Measurements from ENCODE around the gene COL5A1.
A peak's percentile ranks its signal among the peaks of the same experiment; 100 is the strongest.

Gene COL5A1

DNA sequence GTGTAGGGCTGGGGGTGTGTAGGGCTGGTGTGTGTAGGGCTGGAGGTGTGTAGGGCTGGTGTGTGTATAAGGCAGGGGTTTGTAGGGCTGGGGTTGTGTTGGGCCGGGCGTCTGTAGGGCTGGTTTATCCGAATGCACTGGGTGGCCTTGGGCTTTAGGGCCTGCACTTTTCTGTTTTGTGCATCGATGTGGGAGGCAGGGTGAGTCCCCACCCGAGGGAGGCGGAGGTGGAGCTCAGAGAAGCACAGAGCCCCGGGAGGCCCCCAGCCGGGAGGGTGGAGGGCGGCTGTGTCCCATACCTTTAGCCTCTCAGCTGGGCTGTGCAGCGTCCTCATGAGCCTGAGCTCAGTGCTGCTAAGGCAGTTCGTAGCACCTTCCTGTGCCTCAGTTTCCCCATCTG, 13.5 kb downstream of the COL5A1 start:
- no CpG with 5 or more reads among the region's 11 CpGs for WGBS (ENCODE audit: extremely low coverage, insufficient coverage, low lambda C conversion rate)
- H4K8ac ChIP-seq (ENCODE audit: low read depth, low read length) = no peak overlapping the region
- DNase-seq = no peak
- no peak overlapping the region for H4K5ac ChIP-seq (ENCODE audit: low read length)
- H2BK5ac ChIP-seq (ENCODE audit: low read length) = no peak overlapping the region
- no peak overlapping the region for H2BK120ac ChIP-seq (ENCODE audit: low read depth, low read length)
- no peak overlapping the region for H3K9ac ChIP-seq (ENCODE audit: low read length)
- H3K4me1 ChIP-seq (ENCODE audit: control insufficient read depth, low read depth, low read length) = no peaks in the 10 kb centered on the region
- peaks cover 52% of the 10 kb centered on the region for H3K79me2 ChIP-seq (ENCODE audit: control insufficient read depth, insufficient read depth, low read length)
- no peak overlapping the region for H3K18ac ChIP-seq (ENCODE audit: low read length)
- no peaks in the 10 kb centered on the region for H3K36me3 ChIP-seq (ENCODE audit: control insufficient read depth, insufficient read depth, low read length)
- H3K27me3 ChIP-seq (ENCODE audit: insufficient read depth, low read length, poor library complexity) = no peaks in the 10 kb centered on the region
- H2BK15ac ChIP-seq (replicated peaks; ENCODE audit: low read depth) = no peak overlapping the region
- H3K4me3 ChIP-seq (ENCODE audit: low read length) = no peak overlapping the region
- H3K23ac ChIP-seq (ENCODE audit: low read length) = no peak overlapping the region
- no peak overlapping the region for H3K4me2 ChIP-seq (ENCODE audit: low read length)
- no peak overlapping the region for H3K27ac ChIP-seq (ENCODE audit: low read depth, low read length)
- no peak overlapping the region for H2AK5ac ChIP-seq (ENCODE audit: low read length)
- no peak overlapping the region for H3K56ac ChIP-seq (ENCODE audit: low read length)
- peaks cover 37% of the 10 kb centered on the region for H3K79me1 ChIP-seq (ENCODE audit: low read length)
- H3K4ac ChIP-seq (ENCODE audit: low read depth, low read length) = no peak overlapping the region

DNA sequence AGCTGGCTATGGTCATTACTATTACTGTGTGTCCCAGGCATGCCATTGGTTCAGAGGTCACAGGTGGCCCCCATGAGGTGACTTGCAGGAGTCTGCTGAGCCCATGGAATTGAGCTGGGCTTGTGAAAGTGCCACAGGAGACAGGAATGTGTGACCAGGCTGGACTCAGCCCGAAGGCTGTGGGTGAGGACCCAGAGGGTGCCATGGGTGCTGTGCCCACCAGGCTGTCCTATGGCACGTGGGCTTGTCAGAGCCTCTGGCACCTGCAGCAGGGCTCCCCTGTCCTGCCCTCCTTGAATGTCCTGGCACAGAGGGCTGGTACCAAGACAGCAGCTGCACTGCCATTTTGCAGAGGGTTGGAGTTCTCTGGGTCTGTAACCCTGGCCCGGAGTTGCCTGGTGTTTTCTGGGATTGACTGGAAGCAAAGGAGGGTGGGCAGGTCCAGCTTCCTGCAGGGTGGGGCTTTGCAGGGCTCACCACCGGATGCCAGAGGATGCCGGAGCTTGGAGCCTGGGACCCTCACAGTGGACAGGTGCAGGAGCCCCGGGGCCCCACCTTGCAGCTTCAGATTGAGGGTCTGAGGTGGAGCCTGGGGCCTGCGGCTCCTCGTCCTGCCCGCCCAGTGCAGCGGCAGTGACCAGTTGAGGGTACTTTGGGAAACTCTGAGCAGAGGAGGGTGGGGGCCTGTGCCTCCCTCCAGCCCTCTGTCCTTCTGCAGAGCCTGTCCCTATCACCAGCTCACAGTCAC, 14.2 kb downstream of the COL5A1 start:
- Histone ChIP-seq H3K27me3 (ENCODE audit: insufficient read depth, low read length, poor library complexity) (no peaks in the 10 kb centered on the region), H3K4me2 (ENCODE audit: low read length) (no peak overlapping the region), H3K79me2 (ENCODE audit: control insufficient read depth, insufficient read depth, low read length) (peaks cover 50% of the 10 kb centered on the region), H3K27ac (ENCODE audit: low read depth, low read length) (no peak overlapping the region), H3K4me3 (ENCODE audit: low read length) (no peak overlapping the region), H3K56ac (ENCODE audit: low read length) (no peak overlapping the region), H2BK15ac (replicated peaks; ENCODE audit: low read depth) (no peak overlapping the region), H3K36me3 (ENCODE audit: control insufficient read depth, insufficient read depth, low read length) (no peaks in the 10 kb centered on the region), H4K8ac (ENCODE audit: low read depth, low read length) (no peak overlapping the region), H2BK120ac (ENCODE audit: low read depth, low read length) (no peak overlapping the region), H2AK5ac (ENCODE audit: low read length) (no peak overlapping the region), H3K18ac (ENCODE audit: low read length) (no peak overlapping the region), H3K9ac (ENCODE audit: low read length) (no peak overlapping the region), H3K4me1 (ENCODE audit: control insufficient read depth, low read depth, low read length) (no peaks in the 10 kb centered on the region), H3K79me1 (ENCODE audit: low read length) (peaks cover 38% of the 10 kb centered on the region), H2BK5ac (ENCODE audit: low read length) (no peak overlapping the region), H3K4ac (ENCODE audit: low read depth, low read length) (no peak overlapping the region), H3K23ac (ENCODE audit: low read length) (no peak overlapping the region), H4K5ac (ENCODE audit: low read length) (no peak overlapping the region)
- no CpG with 5 or more reads among the region's 10 CpGs for WGBS (ENCODE audit: extremely low coverage, insufficient coverage, low lambda C conversion rate)
- peak; percentile 46 for DNase-seq

DNA sequence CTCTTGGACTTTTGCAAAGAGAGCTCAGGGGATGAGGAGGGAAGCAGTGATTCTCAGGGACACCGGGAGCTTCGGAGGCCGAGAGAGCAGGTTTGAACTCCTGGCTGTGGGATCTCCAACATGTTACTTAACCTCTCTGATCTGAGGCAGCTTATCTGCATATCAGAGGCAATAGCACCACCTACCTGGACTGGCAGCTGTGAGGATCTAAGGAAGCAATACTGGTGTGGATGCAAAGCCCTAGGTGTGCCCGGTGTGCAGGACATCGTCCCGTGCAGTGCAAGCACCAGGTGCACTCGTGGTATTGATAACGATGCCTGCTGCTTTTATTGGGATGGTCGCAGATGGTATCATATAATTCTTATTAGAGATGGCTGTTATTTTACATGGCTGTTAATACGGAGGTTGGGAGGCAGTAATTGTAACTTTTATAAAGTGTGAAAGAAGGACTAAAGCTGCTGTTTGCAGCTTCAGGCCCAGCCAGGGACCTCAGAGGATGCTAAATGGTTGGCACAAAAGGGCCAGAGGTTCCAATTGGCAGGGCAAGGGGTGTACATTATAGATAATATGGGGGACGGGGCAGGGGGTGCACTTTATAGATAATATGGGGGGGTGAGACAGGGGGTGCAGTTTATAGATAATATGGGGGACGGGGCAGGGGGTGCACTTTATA, 14.9 kb downstream of the COL5A1 start:
- Histone ChIP-seq H3K9ac (ENCODE audit: low read length) (no peak overlapping the region), H3K4me1 (ENCODE audit: control insufficient read depth, low read depth, low read length) (no peaks in the 10 kb centered on the region), H3K79me1 (ENCODE audit: low read length) (peaks cover 39% of the 10 kb centered on the region), H2BK5ac (ENCODE audit: low read length) (no peak overlapping the region), H2AK5ac (ENCODE audit: low read length) (no peak overlapping the region), H3K56ac (ENCODE audit: low read length) (no peak overlapping the region), H3K4me3 (ENCODE audit: low read length) (no peak overlapping the region), H3K27ac (ENCODE audit: low read depth, low read length) (no peak overlapping the region), H2BK15ac (replicated peaks; ENCODE audit: low read depth) (no peak overlapping the region), H3K79me2 (ENCODE audit: control insufficient read depth, insufficient read depth, low read length) (peaks cover 48% of the 10 kb centered on the region), H3K36me3 (ENCODE audit: control insufficient read depth, insufficient read depth, low read length) (no peaks in the 10 kb centered on the region), H4K5ac (ENCODE audit: low read length) (no peak overlapping the region), H4K8ac (ENCODE audit: low read depth, low read length) (no peak overlapping the region), H3K27me3 (ENCODE audit: insufficient read depth, low read length, poor library complexity) (no peaks in the 10 kb centered on the region), H3K4me2 (ENCODE audit: low read length) (no peak overlapping the region), H3K18ac (ENCODE audit: low read length) (no peak overlapping the region), H3K23ac (ENCODE audit: low read length) (no peak overlapping the region), H3K4ac (ENCODE audit: low read depth, low read length) (no peak overlapping the region), H2BK120ac (ENCODE audit: low read depth, low read length) (no peak overlapping the region)
- peak; percentile 84 for DNase-seq
- no CpG with 5 or more reads among the region's 12 CpGs for WGBS (ENCODE audit: extremely low coverage, insufficient coverage, low lambda C conversion rate)

DNA sequence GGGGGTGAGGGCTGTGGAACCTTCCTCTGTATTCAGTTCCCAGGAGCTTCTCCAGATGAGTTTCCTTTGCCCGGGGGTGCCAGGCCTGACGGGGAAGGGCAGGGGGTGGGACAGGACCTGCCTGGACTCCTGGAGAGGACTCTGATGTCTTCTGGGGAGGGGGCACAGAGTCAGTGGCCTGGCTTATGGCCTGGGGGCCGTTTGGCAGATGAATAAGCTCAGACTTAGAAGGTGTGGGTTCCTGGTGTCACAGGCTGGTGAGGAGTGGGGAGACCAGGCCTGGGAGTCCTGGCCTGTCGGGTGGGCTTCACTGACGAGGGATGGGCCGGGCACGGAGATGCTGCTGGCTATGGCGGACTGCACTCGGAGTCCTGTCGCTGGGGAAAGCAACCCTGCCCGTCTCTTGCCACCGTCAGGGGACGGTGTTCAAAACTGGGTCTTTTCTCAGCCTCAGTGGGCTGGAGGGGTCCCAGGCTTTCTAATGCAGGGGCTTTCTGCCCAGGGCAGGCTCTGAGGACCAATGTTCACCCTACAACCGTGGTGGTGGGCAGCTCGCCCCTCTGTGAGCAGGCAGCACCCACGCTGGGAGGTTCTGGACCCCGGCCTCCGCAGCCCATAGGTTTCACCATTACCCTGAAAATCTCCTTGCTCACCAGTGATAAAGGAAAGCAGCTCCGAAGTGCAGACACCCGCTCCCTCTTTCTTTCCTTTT, 16.2 kb downstream of the COL5A1 start:
- no peak overlapping the region for H2BK15ac ChIP-seq (replicated peaks; ENCODE audit: low read depth)
- WGBS (ENCODE audit: extremely low coverage, insufficient coverage, low lambda C conversion rate) = no CpG with 5 or more reads among the region's 20 CpGs

DNA sequence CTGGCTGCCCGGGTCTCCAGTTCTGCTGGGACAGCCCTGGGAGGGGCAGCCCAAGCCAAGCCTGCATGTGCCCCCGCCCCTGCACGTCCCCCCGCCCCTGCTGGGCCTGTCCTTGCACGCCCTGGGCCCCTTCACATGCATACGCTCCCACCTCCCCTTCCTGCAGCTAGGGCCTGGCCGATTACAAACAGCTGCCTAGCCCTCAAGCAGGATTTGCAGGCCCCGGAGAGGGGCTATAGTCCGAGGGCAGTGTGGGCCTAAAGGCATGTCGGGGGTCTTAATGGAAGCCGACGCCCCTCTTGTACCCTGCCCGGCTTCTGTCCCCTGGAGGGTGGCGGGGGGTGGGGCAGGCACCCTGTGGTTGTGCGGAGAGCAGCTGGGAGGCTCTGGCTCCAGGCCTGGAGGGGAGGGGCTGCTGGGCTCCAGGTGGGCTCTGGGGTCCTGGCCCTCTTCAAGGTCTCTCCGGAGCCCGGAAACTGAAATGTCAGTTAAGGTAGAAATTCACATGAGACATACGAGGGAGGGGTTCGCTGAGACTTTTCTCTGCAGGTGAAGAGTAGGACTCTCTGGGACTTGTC, 16.9 kb downstream of the COL5A1 start:
- Histone ChIP-seq H3K9ac (ENCODE audit: low read length) (no peak overlapping the region), H2BK5ac (ENCODE audit: low read length) (no peak overlapping the region), H3K4me2 (ENCODE audit: low read length) (no peak overlapping the region), H3K4me3 (ENCODE audit: low read length) (no peak overlapping the region), H2AK5ac (ENCODE audit: low read length) (no peak overlapping the region), H3K18ac (ENCODE audit: low read length) (peak overlapping the region; percentile 14), H3K4me1 (ENCODE audit: control insufficient read depth, low read depth, low read length) (no peaks in the 10 kb centered on the region), H3K56ac (ENCODE audit: low read length) (no peak overlapping the region), H3K36me3 (ENCODE audit: control insufficient read depth, insufficient read depth, low read length) (no peaks in the 10 kb centered on the region), H3K79me1 (ENCODE audit: low read length) (peaks cover 44% of the 10 kb centered on the region), H4K8ac (ENCODE audit: low read depth, low read length) (no peak overlapping the region), H4K5ac (ENCODE audit: low read length) (no peak overlapping the region), H3K4ac (ENCODE audit: low read depth, low read length) (no peak overlapping the region), H3K27ac (ENCODE audit: low read depth, low read length) (no peak overlapping the region), H2BK15ac (replicated peaks; ENCODE audit: low read depth) (no peak overlapping the region), H3K23ac (ENCODE audit: low read length) (no peak overlapping the region), H3K27me3 (ENCODE audit: insufficient read depth, low read length, poor library complexity) (no peaks in the 10 kb centered on the region), H2BK120ac (ENCODE audit: low read depth, low read length) (no peak overlapping the region), H3K79me2 (ENCODE audit: control insufficient read depth, insufficient read depth, low read length) (peaks cover 40% of the 10 kb centered on the region)
- no CpG with 5 or more reads among the region's 19 CpGs for WGBS (ENCODE audit: extremely low coverage, insufficient coverage, low lambda C conversion rate)
- DNase-seq = no peak

More for the DNA sequence above, 16.2 kb downstream of the COL5A1 start:
- Histone ChIP-seq H4K5ac (ENCODE audit: low read length) (no peak overlapping the region), H3K27ac (ENCODE audit: low read depth, low read length) (peak overlapping the region; percentile 22), H3K23ac (ENCODE audit: low read length) (no peak overlapping the region), H3K56ac (ENCODE audit: low read length) (peak overlapping the region; percentile 17), H3K79me2 (ENCODE audit: control insufficient read depth, insufficient read depth, low read length) (peaks cover 45% of the 10 kb centered on the region), H3K9ac (ENCODE audit: low read length) (peak overlapping the region; percentile 6), H3K4me3 (ENCODE audit: low read length) (no peak overlapping the region), H3K27me3 (ENCODE audit: insufficient read depth, low read length, poor library complexity) (no peaks in the 10 kb centered on the region), H3K4ac (ENCODE audit: low read depth, low read length) (no peak overlapping the region), H3K36me3 (ENCODE audit: control insufficient read depth, insufficient read depth, low read length) (no peaks in the 10 kb centered on the region), H3K18ac (ENCODE audit: low read length) (no peak overlapping the region), H4K8ac (ENCODE audit: low read depth, low read length) (no peak overlapping the region), H3K4me2 (ENCODE audit: low read length) (no peak overlapping the region), H2AK5ac (ENCODE audit: low read length) (no peak overlapping the region), H2BK120ac (ENCODE audit: low read depth, low read length) (no peak overlapping the region), H3K79me1 (ENCODE audit: low read length) (peaks cover 43% of the 10 kb centered on the region), H3K4me1 (ENCODE audit: control insufficient read depth, low read depth, low read length) (no peaks in the 10 kb centered on the region), H2BK5ac (ENCODE audit: low read length) (no peak overlapping the region)
- DNase-seq = no peak
